Measurements from ENCODE around the gene MTO1.
"Not testable (repeated sequence)": the region's sequence is repeated elsewhere in the genome, so short reads cannot be mapped to it uniquely, and the experiment has no call there.

MTO1 gene

GRCh38 chr6:73532293-73532692 is 70.8 kb downstream of the MTO1 start:
- no peak for DNase-seq

- no peak for DNase-seq
Observed at GRCh38 chr6:73534628-73535027, 73.1 kb downstream of the MTO1 start.

- DNase-seq = no peak
Observed at GRCh38 chr6:73537677-73538076, 76.1 kb downstream of the MTO1 start.

GRCh38 chr6:73538116-73538779 is 76.7 kb downstream of the MTO1 start:
- no peak for DNase-seq

- DNase-seq = not testable (repeated sequence)
Observed at GRCh38 chr6:73542481-73542880, 80.9 kb downstream of the MTO1 start.

GRCh38 chr6:73542891-73543290 is 81.4 kb downstream of the MTO1 start:
- no peak for DNase-seq

- DNase-seq = no peak
Observed at GRCh38 chr6:73547036-73547435, 85.5 kb downstream of the MTO1 start.

- no peak for DNase-seq
Observed at GRCh38 chr6:73548458-73549446, 87.2 kb downstream of the MTO1 start.

GRCh38 chr6:73551115-73551514 is 89.6 kb downstream of the MTO1 start:
- not testable (repeated sequence) for DNase-seq

GRCh38 chr6:73555380-73555949 is 93.9 kb downstream of the MTO1 start:
- not testable (repeated sequence) for DNase-seq

GRCh38 chr6:73556836-73557235 is 95.3 kb downstream of the MTO1 start:
- DNase-seq = no peak
